ENCODE data around the gene SELENON. TPM values are rescaled to one million over a fixed set of nuclear protein-coding genes. Genes with fewer than 3 reads are reported as not detected.

Gene SELENON
- total RNA-seq, 1 experiment from 2014 or later, result 57.2 TPM

- no peaks in the 10 kb centered on the region for H3K4me1 ChIP-seq (ENCODE audit: control insufficient read depth, insufficient read depth, low read length)
- no peak overlapping the region for H3K27ac ChIP-seq (ENCODE audit: low read length)
- ChIA-PET POLR2A (no interaction called here), CTCF (no interaction called here)
- H3K9me3 ChIP-seq (ENCODE audit: control insufficient read depth, insufficient read depth, low read depth, low read length), result no peaks in the 10 kb centered on the region
- ATAC-seq, result no peak
- H3K36me3 ChIP-seq (ENCODE audit: control insufficient read depth, insufficient read depth, low read length), result no peaks in the 10 kb centered on the region
- TF ChIP-seq, protein P1, sequence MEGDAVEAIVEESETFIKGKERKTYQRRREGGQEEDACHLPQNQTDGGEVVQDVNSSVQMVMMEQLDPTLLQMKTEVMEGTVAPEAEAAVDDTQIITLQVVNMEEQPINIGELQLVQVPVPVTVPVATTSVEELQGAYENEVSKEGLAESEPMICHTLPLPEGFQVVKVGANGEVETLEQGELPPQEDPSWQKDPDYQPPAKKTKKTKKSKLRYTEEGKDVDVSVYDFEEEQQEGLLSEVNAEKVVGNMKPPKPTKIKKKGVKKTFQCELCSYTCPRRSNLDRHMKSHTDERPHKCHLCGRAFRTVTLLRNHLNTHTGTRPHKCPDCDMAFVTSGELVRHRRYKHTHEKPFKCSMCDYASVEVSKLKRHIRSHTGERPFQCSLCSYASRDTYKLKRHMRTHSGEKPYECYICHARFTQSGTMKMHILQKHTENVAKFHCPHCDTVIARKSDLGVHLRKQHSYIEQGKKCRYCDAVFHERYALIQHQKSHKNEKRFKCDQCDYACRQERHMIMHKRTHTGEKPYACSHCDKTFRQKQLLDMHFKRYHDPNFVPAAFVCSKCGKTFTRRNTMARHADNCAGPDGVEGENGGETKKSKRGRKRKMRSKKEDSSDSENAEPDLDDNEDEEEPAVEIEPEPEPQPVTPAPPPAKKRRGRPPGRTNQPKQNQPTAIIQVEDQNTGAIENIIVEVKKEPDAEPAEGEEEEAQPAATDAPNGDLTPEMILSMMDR (IDR thresholded peaks at IDR 0.05), result no peak
- DNase-seq (ENCODE audit: low read depth, low spot score), result no peak
- in situ Hi-C loops (cut with HindIII; ENCODE audit: low pct_unique_long_range_greater_than_20kb, low sequenced_read_pairs), result no loop called here
- BruUV-seq (replicated peaks), result no TSS peak
- H3K27me3 ChIP-seq (ENCODE audit: control insufficient read depth, insufficient read depth, low read length), result 0 out of 2 replicates have a peak, but pooled peaks cover 2% of the 10 kb centered on the region
- intact Hi-C loops (cut with micrococcal nuclease; ENCODE audit: unreplicated experiment), result no loop called here
- no peak overlapping the region for H3K4me3 ChIP-seq (ENCODE audit: low read depth in 2 of 2, low read length in 2 of 2)
These were observed 39.8 kb upstream of the SELENON start for GRCh38 chr1:25760122-25760719.

GRCh38 chr1:25760871-25761270, 39.1 kb upstream of the SELENON start:
- no peaks in the 10 kb centered on the region for H3K36me3 ChIP-seq (ENCODE audit: control insufficient read depth, insufficient read depth, low read length)
- ATAC-seq (no peak), DNase-seq (ENCODE audit: low read depth, low spot score) (no peak)
- H3K4me3 ChIP-seq (ENCODE audit: low read depth in 2 of 2, low read length in 2 of 2), result no peak overlapping the region
- no TSS peak for BruUV-seq (replicated peaks)
- ChIA-PET POLR2A (no interaction called here), CTCF (no interaction called here)
- in situ Hi-C loops (cut with HindIII; ENCODE audit: low pct_unique_long_range_greater_than_20kb, low sequenced_read_pairs), result no loop called here
- H3K27ac ChIP-seq (ENCODE audit: low read length), result no peak overlapping the region
- no peaks in the 10 kb centered on the region for H3K4me1 ChIP-seq (ENCODE audit: control insufficient read depth, insufficient read depth, low read length)
- intact Hi-C loops (cut with micrococcal nuclease; ENCODE audit: unreplicated experiment), result no loop called here
- H3K9me3 ChIP-seq (ENCODE audit: control insufficient read depth, insufficient read depth, low read depth, low read length), result no peaks in the 10 kb centered on the region
- H3K27me3 ChIP-seq (ENCODE audit: control insufficient read depth, insufficient read depth, low read length), result no peaks in the 10 kb centered on the region
- TF ChIP-seq POLR2AphosphoS5 (IDR thresholded peaks at IDR 0.05; ENCODE audit: low read depth, low read length) (no peak), TCF7L2 (IDR thresholded peaks at IDR 0.05; ENCODE audit: low read depth, low read length) (no peak), SIN3A (IDR thresholded peaks at IDR 0.05; ENCODE audit: borderline replicate concordance, insufficient read depth, low read depth, low read length) (no peak)
- TF ChIP-seq, protein P1 (IDR thresholded peaks at IDR 0.05), result no peak
- TF ChIP-seq, protein P2, sequence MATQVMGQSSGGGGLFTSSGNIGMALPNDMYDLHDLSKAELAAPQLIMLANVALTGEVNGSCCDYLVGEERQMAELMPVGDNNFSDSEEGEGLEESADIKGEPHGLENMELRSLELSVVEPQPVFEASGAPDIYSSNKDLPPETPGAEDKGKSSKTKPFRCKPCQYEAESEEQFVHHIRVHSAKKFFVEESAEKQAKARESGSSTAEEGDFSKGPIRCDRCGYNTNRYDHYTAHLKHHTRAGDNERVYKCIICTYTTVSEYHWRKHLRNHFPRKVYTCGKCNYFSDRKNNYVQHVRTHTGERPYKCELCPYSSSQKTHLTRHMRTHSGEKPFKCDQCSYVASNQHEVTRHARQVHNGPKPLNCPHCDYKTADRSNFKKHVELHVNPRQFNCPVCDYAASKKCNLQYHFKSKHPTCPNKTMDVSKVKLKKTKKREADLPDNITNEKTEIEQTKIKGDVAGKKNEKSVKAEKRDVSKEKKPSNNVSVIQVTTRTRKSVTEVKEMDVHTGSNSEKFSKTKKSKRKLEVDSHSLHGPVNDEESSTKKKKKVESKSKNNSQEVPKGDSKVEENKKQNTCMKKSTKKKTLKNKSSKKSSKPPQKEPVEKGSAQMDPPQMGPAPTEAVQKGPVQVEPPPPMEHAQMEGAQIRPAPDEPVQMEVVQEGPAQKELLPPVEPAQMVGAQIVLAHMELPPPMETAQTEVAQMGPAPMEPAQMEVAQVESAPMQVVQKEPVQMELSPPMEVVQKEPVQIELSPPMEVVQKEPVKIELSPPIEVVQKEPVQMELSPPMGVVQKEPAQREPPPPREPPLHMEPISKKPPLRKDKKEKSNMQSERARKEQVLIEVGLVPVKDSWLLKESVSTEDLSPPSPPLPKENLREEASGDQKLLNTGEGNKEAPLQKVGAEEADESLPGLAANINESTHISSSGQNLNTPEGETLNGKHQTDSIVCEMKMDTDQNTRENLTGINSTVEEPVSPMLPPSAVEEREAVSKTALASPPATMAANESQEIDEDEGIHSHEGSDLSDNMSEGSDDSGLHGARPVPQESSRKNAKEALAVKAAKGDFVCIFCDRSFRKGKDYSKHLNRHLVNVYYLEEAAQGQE (IDR thresholded peaks at IDR 0.05; ENCODE audit: insufficient read depth in 1 of 2, low read depth in 2 of 2, low read length in 1 of 2), result no peak
